ENCODE measurements around the gene LYRM9. TPM values are rescaled to one million over a fixed set of nuclear protein-coding genes. Genes with fewer than 3 reads are reported as not detected.

Gene LYRM9
- polyA plus RNA-seq, 3 donors = 5.9 to 7.6 (median 6.3) TPM

GRCh38 chr17:27928587-27928986 is 35.4 kb upstream of the LYRM9 start:
- no peaks in the 10 kb centered on the region for H3K79me2 ChIP-seq (ENCODE audit: insufficient read depth, low read length)
- no peak for TF ChIP-seq CTCF (IDR thresholded peaks at IDR 0.05)
- WGBS (ENCODE audit: insufficient coverage) = 45% methylated on average over 2 of the region's 5 CpGs
- H3K27me3 Mint-ChIP-seq (ENCODE audit: low read depth in 3 of 3) = peaks cover 2 to 3% (median 2%) of the 10 kb centered on the region in 3 donors
- no peak overlapping the region for H3K9ac ChIP-seq (ENCODE audit: insufficient read depth, low read length, poor library complexity, severe bottlenecking)
- H3K9me3 Mint-ChIP-seq = peaks cover 0 to 5% (median 2%) of the 10 kb centered on the region in 7 donors
- H3K4me2 ChIP-seq (replicated peaks; ENCODE audit: extremely low read depth, low read length, poor library complexity, severe bottlenecking) = no peak overlapping the region
- H3K36me3 Mint-ChIP-seq = no peaks in the 10 kb centered on the region
- H3K27me3 ChIP-seq (ENCODE audit: control insufficient read depth in 2 of 2, insufficient read depth in 2 of 2, low read length in 2 of 2) = no peaks in the 10 kb centered on the region
- no peaks in the 10 kb centered on the region for H4K20me1 ChIP-seq (ENCODE audit: insufficient read depth, low read length)
- H3K27ac ChIP-seq (ENCODE audit: low read depth in 1 of 2, low read length in 2 of 2) = no peak overlapping the region
- no peaks in the 10 kb centered on the region for H3K4me1 Mint-ChIP-seq
- H3K4me3 Mint-ChIP-seq = no peak overlapping the region
- no peak overlapping the region for H2AFZ ChIP-seq (ENCODE audit: insufficient read depth, low read depth, low read length, poor library complexity, severe bottlenecking)
- intact Hi-C loops (cut with micrococcal nuclease) = no loop called here
- DNase-seq = no peak
- H3K4me1 ChIP-seq (ENCODE audit: control insufficient read depth in 1 of 2, insufficient read depth in 2 of 2, low read length in 2 of 2) = no peaks in the 10 kb centered on the region
- H3K4me3 ChIP-seq (replicated peaks in 1 of 3; ENCODE audit: low read depth in 2 of 3, low read length in 3 of 3) = no peak overlapping the region
- no peaks in the 10 kb centered on the region for H3K36me3 ChIP-seq (replicated peaks in 1 of 2; ENCODE audit: control insufficient read depth in 1 of 2, insufficient read depth in 2 of 2, low read length in 2 of 2)
- H3K9me3 ChIP-seq (replicated peaks in 1 of 2; ENCODE audit: control insufficient read depth in 1 of 2, insufficient read depth in 1 of 2, low read length in 2 of 2) = peaks cover 0 to 4% of the 10 kb centered on the region in 2 donors
- H3K27ac Mint-ChIP-seq = no peak overlapping the region

- H3K4me2 ChIP-seq (replicated peaks; ENCODE audit: extremely low read depth, low read length, poor library complexity, severe bottlenecking) = no peak overlapping the region
- no peak overlapping the region for H3K9ac ChIP-seq (ENCODE audit: insufficient read depth, low read length, poor library complexity, severe bottlenecking)
- H3K27me3 ChIP-seq (ENCODE audit: control insufficient read depth in 2 of 2, insufficient read depth in 2 of 2, low read length in 2 of 2) = no peaks in the 10 kb centered on the region
- TF ChIP-seq CTCF (IDR thresholded peaks at IDR 0.05) = no peak
- H3K9me3 ChIP-seq (replicated peaks in 1 of 2; ENCODE audit: control insufficient read depth in 1 of 2, insufficient read depth in 1 of 2, low read length in 2 of 2) = no peaks in the 10 kb centered on the region
- Mint-ChIP-seq H3K27me3 (ENCODE audit: low read depth in 3 of 3) (peaks cover 2 to 3% (median 2%) of the 10 kb centered on the region in 3 donors), H3K9me3 (peaks cover 0 to 5% (median 2%) of the 10 kb centered on the region in 7 donors), H3K4me1 (no peaks in the 10 kb centered on the region), H3K36me3 (no peaks in the 10 kb centered on the region), H3K27ac (no peak overlapping the region), H3K4me3 (no peak overlapping the region)
- no peak overlapping the region for H2AFZ ChIP-seq (ENCODE audit: insufficient read depth, low read depth, low read length, poor library complexity, severe bottlenecking)
- intact Hi-C loops (cut with micrococcal nuclease) = no loop called here
- H3K4me3 ChIP-seq (replicated peaks in 1 of 3; ENCODE audit: low read depth in 2 of 3, low read length in 3 of 3) = no peak overlapping the region
- DNase-seq = no peak
- no peaks in the 10 kb centered on the region for H4K20me1 ChIP-seq (ENCODE audit: insufficient read depth, low read length)
- no peaks in the 10 kb centered on the region for H3K4me1 ChIP-seq (ENCODE audit: control insufficient read depth in 1 of 2, insufficient read depth in 2 of 2, low read length in 2 of 2)
- no peak overlapping the region for H3K27ac ChIP-seq (ENCODE audit: low read depth in 1 of 2, low read length in 2 of 2)
- WGBS (ENCODE audit: insufficient coverage) = no CpG with 5 or more reads among the region's 2 CpGs
- H3K79me2 ChIP-seq (ENCODE audit: insufficient read depth, low read length) = no peaks in the 10 kb centered on the region
- no peaks in the 10 kb centered on the region for H3K36me3 ChIP-seq (replicated peaks in 1 of 2; ENCODE audit: control insufficient read depth in 1 of 2, insufficient read depth in 2 of 2, low read length in 2 of 2)
Observed at GRCh38 chr17:27927781-27928180, 34.6 kb upstream of the LYRM9 start.
